H4 (cell line): Measurements from ENCODE around the gene ULK4. TPM values are rescaled to one million over a fixed set of nuclear protein-coding genes. Genes with fewer than 3 reads are reported as not detected.

ENCODE experiments used
- DNase-seq: peaks from one replicate; pipeline ENCODE4 v3.0.0-alpha.2; 2015; ENCODE audit warnings: low spot score
- total RNA-seq: library from RNA; depleted of rRNA; stranded (reverse); fragments of >200 nt; shearing (Covaris generic); gene quantifications from 2 replicates; pipeline ENCODE4 v1.2.3, GENCODE V29; 2014

Gene ULK4
- total RNA-seq, 1 experiment from 2014 or later = 8.4 TPM

- DNase-seq = peak; percentile 91
Measured at GRCh38 chr3:41267975-41268640, 693.8 kb downstream of the ULK4 start.

DNA sequence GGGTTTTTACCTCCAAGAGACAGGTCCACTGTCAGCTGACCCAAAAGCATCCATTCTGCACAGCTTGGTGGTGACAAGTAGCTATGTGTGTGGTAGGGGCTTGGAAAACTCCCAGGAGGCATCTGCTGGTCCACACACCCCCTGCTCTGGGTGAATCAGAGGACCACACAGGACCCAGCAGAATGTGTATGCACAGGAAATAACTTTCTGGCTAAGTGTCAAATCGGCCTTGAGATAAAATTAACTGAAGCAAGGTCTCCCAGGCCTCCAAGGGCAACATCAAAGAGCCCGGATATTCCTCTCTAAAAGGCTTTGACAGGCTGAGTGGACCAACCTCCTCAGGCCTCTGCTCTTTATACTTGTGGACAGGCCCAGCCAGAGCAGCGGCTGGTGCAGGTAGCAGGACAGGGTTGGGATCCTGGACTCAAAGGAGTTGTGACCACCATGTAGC is 696.1 kb downstream of the ULK4 start:
- DNase-seq = peak; percentile 45

DNA sequence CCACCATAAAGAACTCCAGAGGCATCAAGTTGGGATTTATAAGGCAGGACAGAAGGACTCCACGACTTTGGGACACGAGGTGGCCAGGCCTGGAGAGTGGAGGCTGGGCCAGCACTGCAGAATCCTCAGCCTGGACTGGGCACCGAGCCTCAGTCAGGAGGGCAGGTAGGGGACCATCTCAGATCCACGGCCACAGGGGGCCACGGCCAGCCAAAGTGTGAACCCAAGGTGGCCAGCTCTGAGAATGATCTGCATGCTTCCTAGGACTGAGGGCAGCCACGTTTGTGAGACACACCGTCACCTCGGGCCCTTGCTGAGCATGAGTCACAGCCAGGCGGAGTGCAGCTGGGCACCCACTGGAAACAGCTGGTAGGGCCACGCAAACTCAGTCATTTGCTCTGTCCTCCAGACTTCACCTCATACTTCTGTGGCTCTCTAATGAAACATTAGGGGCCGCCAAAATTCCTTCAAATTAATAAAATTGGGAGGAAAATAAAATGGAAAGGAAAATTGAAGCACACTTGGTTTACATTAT is 696.8 kb downstream of the ULK4 start:
- peak; percentile 60 for DNase-seq

DNA sequence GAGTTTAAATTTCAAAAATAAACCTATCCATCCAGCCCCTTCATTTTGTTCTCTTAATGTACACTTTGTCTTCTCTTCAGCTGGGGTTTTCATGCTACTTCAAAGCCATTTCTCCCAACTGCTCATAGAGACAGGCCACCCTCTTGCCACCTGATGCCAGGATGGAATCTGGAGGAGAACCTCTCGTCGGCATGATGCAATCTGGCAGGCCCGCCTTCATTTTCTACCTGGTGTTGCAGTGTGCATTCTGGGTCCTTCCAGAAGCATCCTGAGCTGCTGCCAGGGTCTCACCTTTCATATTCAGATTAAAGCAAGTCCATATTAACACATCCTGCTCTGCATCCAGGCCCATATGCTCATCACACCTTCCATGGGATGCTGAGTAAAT is 701.8 kb downstream of the ULK4 start:
- DNase-seq = no peak

DNA sequence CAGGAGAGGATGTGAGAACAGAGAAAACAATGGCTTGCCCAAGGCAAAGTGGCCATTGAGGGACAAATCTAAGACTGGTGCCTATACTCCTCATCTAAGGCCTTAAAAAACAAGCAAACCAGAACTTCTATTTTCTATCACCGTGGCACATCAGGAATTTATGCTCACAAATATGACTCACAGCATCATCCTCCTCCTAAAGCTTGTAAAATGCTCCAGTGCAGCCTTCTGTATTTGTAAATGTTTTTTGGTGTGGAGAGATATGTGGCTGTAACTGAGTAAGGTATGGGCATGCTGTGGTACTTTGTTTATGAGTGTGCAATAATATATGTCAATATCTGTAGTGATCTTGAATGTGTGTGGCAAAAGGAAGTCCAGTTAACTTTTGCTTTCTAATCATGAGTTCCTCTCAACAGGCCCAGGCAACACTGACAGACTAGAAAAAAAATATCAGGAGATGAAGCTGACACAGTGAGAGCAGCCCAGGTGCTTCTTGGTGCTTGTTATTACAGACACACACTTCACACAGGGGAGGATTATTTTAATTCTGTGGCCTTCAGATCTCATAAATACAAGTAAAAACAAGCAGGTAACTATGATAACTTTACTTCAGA is 702.3 kb downstream of the ULK4 start:
- DNase-seq = no peak

DNA sequence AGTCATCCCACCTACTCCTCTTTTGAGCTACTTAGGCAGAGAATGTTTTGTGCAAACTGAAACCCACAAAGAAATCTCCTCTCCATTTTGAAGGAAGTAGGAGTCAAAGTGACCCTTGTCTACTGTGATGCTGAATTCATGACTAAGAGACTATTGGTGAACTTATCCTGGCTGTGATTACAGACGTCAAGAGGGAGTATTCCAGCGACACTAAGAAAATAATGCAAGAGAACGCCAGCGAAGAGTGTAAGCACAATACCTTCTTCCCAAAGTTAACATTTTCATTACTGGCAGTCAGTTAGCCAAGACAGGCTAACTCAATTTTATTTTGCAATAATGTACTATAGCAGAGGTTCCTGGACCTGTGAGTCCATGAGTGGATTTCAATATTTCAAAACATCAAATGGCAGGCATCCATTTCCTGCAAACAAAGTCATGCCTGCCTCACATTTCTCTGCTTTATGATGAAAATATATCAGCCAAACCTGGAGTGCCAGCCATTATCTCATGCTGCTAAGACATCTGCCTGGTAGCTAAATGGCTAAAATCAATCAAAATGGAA is 703.6 kb downstream of the ULK4 start:
- no peak for DNase-seq

DNA sequence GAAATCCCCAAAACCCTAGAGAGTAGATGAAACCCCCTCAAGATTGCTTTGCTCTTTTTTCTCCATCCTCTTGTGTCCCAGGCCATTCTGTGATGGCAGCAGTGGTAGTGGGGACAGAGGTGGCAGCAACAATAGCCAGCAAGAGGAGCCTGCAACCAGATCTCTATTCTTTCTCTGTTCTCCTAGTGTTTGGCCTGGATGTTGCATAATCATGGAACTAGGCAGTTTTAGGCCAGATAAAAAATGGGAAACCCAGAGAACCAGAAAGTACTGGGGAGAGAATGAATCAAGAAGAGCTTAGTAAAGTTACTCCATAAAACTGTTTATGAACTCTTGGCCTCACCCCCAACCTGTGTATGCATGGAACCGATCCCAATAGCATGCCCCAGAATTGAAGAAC is 710.3 kb downstream of the ULK4 start:
- DNase-seq = no peak

GRCh38 chr3:41250825-41251224 is 711.1 kb downstream of the ULK4 start:
- DNase-seq = no peak

GRCh38 chr3:41249318-41249717 is 712.6 kb downstream of the ULK4 start:
- DNase-seq = no peak

GRCh38 chr3:41248525-41248924 is 713.4 kb downstream of the ULK4 start:
- no peak for DNase-seq

DNA sequence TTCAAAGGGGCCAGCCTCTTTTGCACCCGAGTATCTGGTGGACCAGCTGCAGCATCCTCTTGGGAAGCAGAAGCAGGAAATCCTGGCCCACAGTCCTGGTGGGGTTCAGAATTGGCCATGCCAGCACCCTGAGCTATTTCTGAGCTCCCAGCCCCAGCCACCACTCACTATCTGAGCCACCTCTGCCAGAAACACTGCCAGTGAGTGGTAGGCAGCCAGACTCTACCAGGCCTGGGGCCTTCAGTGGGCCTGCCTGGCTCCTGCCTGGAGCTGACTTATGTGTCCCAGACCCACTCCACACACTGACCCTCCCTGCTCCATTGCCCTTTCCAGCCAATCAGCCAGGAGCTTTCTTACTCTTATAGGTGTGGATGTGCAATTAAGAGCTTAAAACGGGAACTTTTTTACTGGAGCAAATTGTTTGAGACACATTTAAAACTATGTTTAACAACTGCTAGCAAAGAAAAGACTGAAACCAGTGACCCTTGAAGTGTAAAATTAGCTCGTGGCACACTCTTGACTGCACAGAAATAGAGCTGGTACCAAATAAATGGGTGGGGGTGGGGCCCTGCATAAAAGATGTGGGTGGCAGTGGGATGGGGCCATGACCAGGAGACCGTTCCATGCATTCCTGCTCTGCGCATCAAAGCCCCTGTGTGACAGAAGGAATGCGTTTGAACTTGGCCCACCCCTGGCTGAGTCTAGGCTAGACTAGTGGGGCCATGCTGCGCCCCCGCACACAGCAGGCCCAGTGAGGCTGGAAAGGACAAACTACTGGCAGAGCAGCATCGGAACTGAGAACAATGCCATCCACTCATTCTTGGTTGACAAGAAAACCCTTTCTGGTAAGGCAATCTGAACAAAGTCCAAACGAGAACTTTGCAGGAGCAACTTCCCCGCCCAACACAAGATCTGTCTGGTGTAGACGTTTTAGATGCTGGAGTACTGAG is 714.6 kb downstream of the ULK4 start:
- DNase-seq = no peak

DNA sequence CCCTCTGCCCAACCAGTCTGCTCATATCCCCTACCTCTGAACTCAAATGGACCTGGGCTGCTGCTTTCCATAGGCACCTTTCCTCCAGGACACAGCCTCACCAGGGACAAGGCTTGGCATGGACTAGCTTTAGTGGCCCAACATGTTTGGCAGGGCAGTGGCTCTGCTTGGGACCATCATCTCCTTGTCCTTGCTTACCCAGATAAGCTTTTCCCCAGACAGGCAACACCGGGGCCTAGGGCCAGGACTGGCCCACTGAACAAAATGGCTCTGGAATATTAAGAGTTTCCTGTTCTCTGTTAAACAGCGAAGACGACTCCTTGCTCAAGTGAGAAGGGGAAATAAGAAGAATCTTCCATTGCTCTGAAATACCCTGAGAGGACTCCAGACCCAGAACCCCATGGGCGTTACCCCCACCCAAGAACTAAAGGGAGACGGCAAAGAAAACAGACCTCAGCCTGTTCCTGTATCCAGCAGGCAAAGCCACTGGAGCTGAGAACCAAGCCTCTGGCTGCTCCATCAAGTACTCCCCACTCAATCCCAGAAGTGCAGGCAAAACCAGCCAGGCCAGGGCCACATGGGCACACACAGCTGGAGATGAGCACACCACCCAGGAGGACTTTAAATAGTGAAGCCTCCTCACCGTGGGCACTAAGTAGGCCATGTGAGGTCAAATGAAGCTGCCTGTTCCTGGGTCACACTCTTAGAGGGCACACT is 717.1 kb downstream of the ULK4 start:
- no peak for DNase-seq

GRCh38 chr3:41243183-41243582 is 718.7 kb downstream of the ULK4 start:
- DNase-seq = no peak

GRCh38 chr3:41241800-41242571 is 719.9 kb downstream of the ULK4 start:
- DNase-seq = no peak

DNA sequence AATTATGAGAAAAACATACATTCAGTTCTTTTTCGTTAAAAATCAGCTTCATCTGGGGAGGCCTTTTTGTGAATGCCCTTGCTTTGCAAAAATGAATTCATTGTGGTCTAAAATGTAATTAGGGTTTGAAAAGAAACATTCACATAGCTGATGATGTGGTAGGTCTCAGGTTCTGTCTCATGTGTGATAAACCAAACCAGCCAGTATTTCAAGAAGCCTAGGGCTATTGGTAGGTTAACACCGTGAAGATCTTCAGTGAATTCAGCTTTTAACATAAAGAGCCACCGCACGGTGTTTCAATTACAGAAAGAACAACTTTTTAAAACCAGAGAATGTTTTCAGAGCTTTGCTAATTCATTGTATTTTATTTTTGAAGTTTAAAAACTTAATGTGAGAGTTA is 720.7 kb downstream of the ULK4 start:
- DNase-seq = no peak

DNA sequence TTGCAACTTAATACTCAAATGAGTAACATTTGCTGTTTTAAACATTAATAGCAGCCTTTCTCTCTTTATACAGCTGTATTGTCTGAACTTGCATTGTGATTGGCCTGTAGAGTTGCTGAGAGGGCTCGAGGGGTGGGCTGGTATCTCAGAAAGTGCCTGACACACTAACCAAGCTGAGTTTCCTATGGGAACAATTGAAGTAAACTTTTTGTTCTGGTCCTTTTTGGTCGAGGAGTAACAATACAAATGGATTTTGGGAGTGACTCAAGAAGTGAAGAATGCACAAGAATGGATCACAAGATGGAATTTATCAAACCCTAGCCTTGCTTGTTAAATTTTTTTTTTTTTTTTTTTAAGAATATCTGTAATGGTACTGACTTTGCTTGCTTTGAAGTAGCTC is 722.3 kb downstream of the ULK4 start:
- DNase-seq = no peak

DNA sequence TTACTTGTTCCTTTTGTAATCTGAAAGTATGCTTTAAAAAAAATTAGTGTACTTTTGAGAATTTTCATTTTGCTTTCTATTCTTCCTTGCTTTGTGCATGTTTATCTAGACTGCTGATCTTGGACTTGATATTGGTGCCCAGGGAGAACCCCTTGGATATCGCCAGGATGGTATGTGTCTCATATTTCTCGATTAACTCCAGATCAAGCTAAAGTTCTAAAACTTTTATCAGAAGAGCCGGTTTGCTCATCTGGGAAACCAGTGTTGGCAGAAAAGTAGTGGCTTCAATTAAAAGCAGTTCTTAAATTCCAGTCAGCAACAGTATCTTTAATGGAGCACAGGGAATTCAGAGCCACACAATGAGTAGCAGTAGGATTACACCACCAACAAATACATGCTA is 724.0 kb downstream of the ULK4 start:
- DNase-seq = no peak

DNA sequence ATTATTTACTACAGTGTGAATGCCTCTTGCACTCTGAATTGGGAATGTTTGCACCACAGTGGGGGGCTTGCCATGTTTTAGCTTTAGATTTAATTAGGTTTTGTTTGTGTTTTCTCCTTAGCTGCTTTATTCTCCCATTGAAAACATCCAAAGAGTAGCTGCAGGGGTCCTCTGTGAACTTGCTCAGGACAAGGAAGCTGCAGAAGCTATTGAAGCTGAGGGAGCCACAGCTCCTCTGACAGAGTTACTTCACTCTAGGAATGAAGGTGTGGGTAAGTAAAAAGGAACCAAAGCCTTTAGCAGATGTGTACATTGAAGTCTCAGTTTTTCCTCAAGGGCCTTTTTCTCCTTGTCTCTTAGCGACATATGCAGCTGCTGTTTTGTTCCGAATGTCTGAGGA is 725.7 kb downstream of the ULK4 start:
- no peak for DNase-seq

DNA sequence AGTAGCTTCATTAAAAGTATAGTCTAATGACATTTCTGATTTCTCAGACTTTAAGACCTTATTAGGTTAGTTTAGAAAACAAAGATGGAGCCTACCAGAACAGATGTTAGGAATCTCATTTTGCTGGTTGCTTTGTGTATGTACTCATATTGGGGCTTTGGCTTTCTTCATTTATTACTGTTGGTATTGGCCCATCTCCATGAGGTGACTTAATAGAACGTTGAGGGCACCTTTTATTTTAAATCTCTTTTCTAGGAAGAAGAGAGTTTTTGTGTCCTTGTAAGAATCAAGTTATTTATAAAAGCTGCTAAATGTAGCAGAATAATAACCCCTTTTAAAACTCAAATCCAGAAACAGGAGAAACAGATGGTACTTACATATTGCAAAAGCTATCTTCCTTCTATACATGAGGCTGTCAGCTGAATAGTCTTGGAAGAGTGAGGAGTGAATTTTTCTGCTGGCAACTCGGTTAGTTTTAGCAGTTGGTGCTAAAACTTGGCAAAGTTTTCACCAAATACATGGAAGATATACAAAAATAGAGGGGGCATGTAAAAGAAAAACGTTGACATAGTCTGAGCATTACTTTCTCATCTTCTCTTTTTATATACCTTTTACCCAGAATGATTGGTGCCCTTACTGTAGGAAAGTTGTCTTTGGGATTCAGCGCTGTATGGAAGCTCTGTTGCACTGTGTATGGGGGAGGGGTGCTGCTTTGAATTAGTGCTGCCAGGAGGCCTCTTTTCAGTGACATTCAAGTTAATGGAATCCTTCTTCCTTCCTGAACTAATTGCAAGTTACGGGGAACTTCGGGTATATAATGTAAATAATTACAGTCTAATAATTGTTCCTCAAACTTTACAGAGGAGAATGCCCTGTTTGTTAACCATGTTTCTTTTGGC is 726.8 kb downstream of the ULK4 start:
- DNase-seq = no peak
